ENCODE measurements around the gene RANBP3L.

RANBP3L gene

GRCh38 chr5:36250427-36250826, 51.3 kb downstream of the RANBP3L start:
- DNase-seq (ENCODE audit: insufficient read length, low spot score): no peak
- TF ChIP-seq SPI1 (IDR thresholded peaks at IDR 0.05; ENCODE audit: low read depth, low read length) (no peak), PAX5 (IDR thresholded peaks at IDR 0.05; ENCODE audit: insufficient read depth, low read length, severe bottlenecking) (no peak), POLR2AphosphoS5 (IDR thresholded peaks at IDR 0.05; ENCODE audit: low read depth, low read length) (no peak), POU2F2 (IDR thresholded peaks at IDR 0.05; ENCODE audit: low read depth, low read length) (no peak), TAF1 (IDR thresholded peaks at IDR 0.05; ENCODE audit: low read depth, low read length) (no peak), POLR2A (IDR thresholded peaks at IDR 0.05; ENCODE audit: low read depth, low read length) (no peak)

DNA sequence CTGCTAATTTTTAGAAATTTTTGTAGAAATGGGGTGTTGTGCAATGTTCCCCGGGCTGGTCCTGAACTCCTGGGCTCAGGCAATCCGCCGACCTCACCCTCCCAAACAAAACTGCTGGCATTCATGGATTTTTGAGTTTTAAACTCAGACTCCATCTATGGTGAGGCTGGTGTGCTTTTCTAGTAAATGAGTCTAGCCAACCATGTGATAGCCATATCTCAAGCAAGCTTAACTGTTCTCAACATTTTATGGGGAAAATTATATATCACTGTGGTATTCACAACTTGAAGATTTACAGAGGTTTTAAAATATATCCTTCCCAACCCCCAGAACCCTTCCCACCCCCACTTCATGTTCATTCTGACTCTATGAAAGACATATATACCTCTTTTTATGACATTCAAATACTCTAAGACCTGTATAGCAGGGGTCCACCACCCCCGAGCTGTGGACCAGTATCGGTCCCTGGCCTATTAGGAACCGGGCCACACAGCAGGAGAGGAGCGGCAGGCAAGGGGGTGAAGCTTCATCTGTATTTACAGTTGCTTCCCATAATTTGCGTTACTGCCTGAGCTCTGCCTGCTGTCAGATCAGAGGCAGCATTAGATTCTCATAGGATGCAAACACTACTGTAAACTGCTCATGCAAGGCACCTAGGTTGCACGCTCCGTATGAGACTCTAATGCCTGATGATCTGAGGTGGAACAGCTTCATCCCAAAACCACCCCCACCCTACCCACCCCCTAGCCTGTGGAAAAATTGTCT, 55.5 kb downstream of the RANBP3L start:
- no peak for FAIRE-seq
- TF ChIP-seq TAF1 (IDR thresholded peaks at IDR 0.05; ENCODE audit: low read depth, low read length) (no peak), POLR2A (IDR thresholded peaks at IDR 0.05; ENCODE audit: low read depth, low read length) (no peak), POLR2AphosphoS5 (IDR thresholded peaks at IDR 0.05; ENCODE audit: low read depth, low read length) (no peak), POU2F2 (IDR thresholded peaks at IDR 0.05; ENCODE audit: low read depth, low read length) (no peak), PAX5 (IDR thresholded peaks at IDR 0.05; ENCODE audit: insufficient read depth, low read length, severe bottlenecking) (no peak), SPI1 (IDR thresholded peaks at IDR 0.05; ENCODE audit: low read depth, low read length) (no peak)
- no peak for DNase-seq (ENCODE audit: insufficient read length, low spot score)

More at GRCh38 chr5:36250427-36250826, 51.3 kb downstream of the RANBP3L start:
- FAIRE-seq: no peak

DNA sequence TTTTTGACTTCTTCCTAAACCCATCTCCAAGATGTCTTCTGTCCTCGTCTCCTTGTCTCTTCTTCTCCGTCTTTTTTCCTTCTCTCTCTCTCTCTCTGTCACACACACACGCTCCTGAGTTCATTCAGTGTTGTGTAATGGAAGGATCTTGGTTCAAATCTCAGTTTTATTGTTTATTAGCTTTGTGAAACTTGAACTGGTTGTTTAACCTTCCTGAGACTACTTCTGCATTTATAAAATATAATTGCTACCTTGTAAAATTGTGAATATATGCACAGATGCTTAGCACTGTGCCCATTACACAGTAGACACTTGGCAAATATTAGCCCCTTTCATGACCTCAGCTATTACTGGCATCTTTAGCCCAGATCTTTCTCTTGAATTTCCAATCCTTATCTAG, 57.6 kb downstream of the RANBP3L start:
- TF ChIP-seq POU2F2 (IDR thresholded peaks at IDR 0.05; ENCODE audit: low read depth, low read length) (no peak), POLR2A (IDR thresholded peaks at IDR 0.05; ENCODE audit: low read depth, low read length) (no peak), SPI1 (IDR thresholded peaks at IDR 0.05; ENCODE audit: low read depth, low read length) (no peak), POLR2AphosphoS5 (IDR thresholded peaks at IDR 0.05; ENCODE audit: low read depth, low read length) (no peak), PAX5 (IDR thresholded peaks at IDR 0.05; ENCODE audit: insufficient read depth, low read length, severe bottlenecking) (no peak), TAF1 (IDR thresholded peaks at IDR 0.05; ENCODE audit: low read depth, low read length) (no peak)
- DNase-seq (ENCODE audit: insufficient read length, low spot score): no peak
- FAIRE-seq: no peak

DNA sequence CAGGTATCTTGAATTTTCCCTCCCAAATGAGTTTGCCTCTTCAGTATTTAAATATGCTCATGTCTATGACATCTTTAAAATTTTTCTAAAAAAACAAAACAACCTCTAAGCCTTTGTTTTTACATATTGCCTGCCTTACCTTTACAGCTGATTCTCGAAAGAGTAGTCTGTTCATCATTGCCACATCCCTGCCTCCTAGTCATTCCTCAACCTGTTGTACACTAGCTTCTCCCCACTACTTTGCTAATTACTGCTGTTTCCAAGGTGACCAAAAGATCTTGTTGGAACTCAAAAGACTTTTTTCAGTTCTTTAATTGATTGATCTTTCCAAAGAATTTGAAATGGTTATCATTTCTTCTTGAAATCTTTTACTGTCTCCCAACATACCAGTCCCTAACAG, 58.0 kb downstream of the RANBP3L start:
- no peak for TF ChIP-seq TAF1 (IDR thresholded peaks at IDR 0.05; ENCODE audit: low read depth, low read length)
- TF ChIP-seq POLR2AphosphoS5 (IDR thresholded peaks at IDR 0.05; ENCODE audit: low read depth, low read length): no peak
- TF ChIP-seq PAX5 (IDR thresholded peaks at IDR 0.05; ENCODE audit: insufficient read depth, low read length, severe bottlenecking): no peak
- no peak for TF ChIP-seq POLR2A (IDR thresholded peaks at IDR 0.05; ENCODE audit: low read depth, low read length)
- TF ChIP-seq POU2F2 (IDR thresholded peaks at IDR 0.05; ENCODE audit: low read depth, low read length): no peak
- no peak for TF ChIP-seq SPI1 (IDR thresholded peaks at IDR 0.05; ENCODE audit: low read depth, low read length)
- DNase-seq (ENCODE audit: insufficient read length, low spot score): no peak
- no peak for FAIRE-seq

GRCh38 chr5:36242534-36243485, 58.9 kb downstream of the RANBP3L start:
- FAIRE-seq (no peak), DNase-seq (ENCODE audit: insufficient read length, low spot score) (no peak)
- TF ChIP-seq POU2F2 (IDR thresholded peaks at IDR 0.05; ENCODE audit: low read depth, low read length): no peak
- no peak for TF ChIP-seq PAX5 (IDR thresholded peaks at IDR 0.05; ENCODE audit: insufficient read depth, low read length, severe bottlenecking)
- no peak for TF ChIP-seq POLR2A (IDR thresholded peaks at IDR 0.05; ENCODE audit: low read depth, low read length)
- TF ChIP-seq TAF1 (IDR thresholded peaks at IDR 0.05; ENCODE audit: low read depth, low read length): no peak
- TF ChIP-seq POLR2AphosphoS5 (IDR thresholded peaks at IDR 0.05; ENCODE audit: low read depth, low read length): no peak
- TF ChIP-seq SPI1 (IDR thresholded peaks at IDR 0.05; ENCODE audit: low read depth, low read length): no peak

DNA sequence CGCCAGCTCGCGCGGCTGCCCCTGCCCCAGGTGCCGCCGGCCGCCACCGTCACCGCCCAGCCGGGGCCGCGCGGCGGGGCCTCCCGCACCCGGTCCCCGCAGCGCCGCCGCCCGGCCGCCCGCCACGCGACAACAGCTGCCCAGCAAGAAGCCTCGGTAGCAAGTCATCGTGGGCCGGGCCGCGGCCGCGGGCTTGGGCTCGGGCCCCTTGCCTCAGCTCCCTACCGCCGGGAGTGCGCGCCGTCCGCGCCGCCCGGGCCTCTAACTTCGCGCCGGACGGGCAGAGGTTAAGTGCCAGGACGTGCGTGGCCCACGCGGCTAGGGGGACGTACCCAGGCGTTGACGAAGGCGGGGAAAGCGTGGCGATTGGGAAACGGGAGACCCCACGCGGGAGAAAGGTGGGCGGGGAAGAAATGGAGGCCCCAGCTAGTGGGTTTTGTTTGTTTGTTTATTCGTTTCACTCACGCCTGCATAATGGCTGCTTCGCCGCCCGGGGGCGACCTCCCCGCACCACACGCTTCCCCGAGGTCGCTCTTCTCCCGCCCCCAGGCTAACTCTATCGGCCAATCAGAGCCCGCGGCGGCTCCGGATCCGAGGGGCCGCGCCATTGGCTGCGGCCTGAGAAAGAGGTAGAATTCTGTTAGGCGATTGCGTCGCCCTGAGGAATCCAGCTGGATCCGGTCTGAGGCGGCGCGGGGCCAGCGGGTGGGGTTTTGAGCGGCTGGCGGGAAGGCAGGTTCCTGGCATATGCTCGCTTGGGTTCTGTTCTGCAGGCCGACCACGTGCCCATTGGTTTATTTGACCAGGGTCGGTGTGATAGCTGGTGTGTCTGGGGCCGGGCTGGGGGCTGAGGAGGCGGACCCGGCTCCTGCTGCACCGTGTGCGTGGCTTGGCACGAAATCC, 59.8 kb downstream of the RANBP3L start, which contains the start of gene NADK2:
TSS of gene NADK2 (minus strand) at position 295 of the 903 bp plus-strand sequence. CDS start at position 168, 127 bp downstream.
- DNase-seq (ENCODE audit: insufficient read length, low spot score): peak; percentile 88
- FAIRE-seq: peak; percentile 93
- no peak for TF ChIP-seq PAX5 (IDR thresholded peaks at IDR 0.05; ENCODE audit: insufficient read depth, low read length, severe bottlenecking)
- 0 out of 2 replicates have a peak, but pooled peaks have one; percentile 10 for TF ChIP-seq TAF1 (IDR thresholded peaks at IDR 0.05; ENCODE audit: low read depth, low read length)
- no peak for TF ChIP-seq SPI1 (IDR thresholded peaks at IDR 0.05; ENCODE audit: low read depth, low read length)
- no peak for TF ChIP-seq POLR2A (IDR thresholded peaks at IDR 0.05; ENCODE audit: low read depth, low read length)
- peak; percentile 85 for TF ChIP-seq POU2F2 (IDR thresholded peaks at IDR 0.05; ENCODE audit: low read depth, low read length)
- no peak for TF ChIP-seq POLR2AphosphoS5 (IDR thresholded peaks at IDR 0.05; ENCODE audit: low read depth, low read length)

DNA sequence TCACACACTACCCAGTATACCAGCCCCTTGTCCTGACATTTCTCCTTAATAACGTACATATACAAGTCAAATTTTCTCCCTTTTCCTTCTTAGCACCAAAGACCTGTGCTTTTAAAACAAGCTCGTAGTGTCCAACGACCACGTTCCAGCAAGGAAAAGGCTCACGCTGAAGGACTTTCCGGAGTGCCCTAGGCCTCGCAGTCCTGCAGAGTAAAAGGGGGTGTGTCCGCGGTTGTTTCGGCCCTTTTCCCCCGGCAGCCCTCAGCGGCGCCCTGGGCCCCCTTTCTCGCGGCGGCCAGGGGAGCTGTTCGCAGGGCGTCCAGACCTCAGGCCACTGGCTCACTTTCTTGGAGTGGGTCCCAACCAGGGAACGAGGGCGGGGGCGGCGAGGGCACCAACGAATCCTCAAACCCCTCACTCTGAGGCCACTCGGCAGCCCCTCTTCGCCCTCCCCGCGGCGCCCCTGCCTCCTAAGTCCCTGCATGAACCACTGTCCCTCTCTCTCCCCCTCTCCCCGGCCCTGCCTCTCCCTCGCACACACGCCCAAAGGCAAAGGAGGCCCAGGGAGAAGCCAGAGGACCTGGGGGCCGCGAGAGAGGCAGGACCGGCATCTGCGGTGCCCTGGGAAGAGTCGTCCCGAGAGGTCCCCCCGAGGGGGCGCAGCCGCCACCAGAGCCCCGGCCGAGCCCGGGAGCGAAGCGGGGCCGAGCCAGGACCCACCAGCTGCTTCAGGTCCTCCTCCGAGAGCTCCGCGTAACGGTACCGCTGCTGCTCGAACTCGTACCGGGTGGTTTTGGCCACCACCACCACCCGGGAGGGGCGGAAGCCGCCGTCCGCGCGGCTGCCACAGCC, 60.7 kb downstream of the RANBP3L start:
- FAIRE-seq (peak; percentile 33), DNase-seq (ENCODE audit: insufficient read length, low spot score) (peak; percentile 23)
- TF ChIP-seq POLR2A (IDR thresholded peaks at IDR 0.05; ENCODE audit: low read depth, low read length) (no peak), POU2F2 (IDR thresholded peaks at IDR 0.05; ENCODE audit: low read depth, low read length) (no peak), POLR2AphosphoS5 (IDR thresholded peaks at IDR 0.05; ENCODE audit: low read depth, low read length) (no peak), PAX5 (IDR thresholded peaks at IDR 0.05; ENCODE audit: insufficient read depth, low read length, severe bottlenecking) (no peak), TAF1 (IDR thresholded peaks at IDR 0.05; ENCODE audit: low read depth, low read length) (no peak), SPI1 (IDR thresholded peaks at IDR 0.05; ENCODE audit: low read depth, low read length) (no peak)

Measured in GM12891 (cell line).